Measurements from ENCODE around the gene ALB.
"Not testable (repeated sequence)": the region's sequence is repeated elsewhere in the genome, so short reads cannot be mapped to it uniquely, and the experiment has no call there.

The ALB gene

GRCh38 chr4:73404042-73404441 lies at the start of gene ALB:
ALB (plus strand) TSS chr4:73404287; CDS start chr4:73404328, 41 bp downstream.
- DNase-seq = no peak

GRCh38 chr4:73357174-73357573 lies 46.9 kb upstream of the ALB start:
- DNase-seq = not testable (repeated sequence)

- DNase-seq = not testable (repeated sequence)
These were observed 34.4 kb upstream of the ALB start for GRCh38 chr4:73369506-73370199.

GRCh38 chr4:73375328-73375741 lies 28.8 kb upstream of the ALB start:
- no peak for DNase-seq

- no peak for DNase-seq
These were observed 27.8 kb upstream of the ALB start for GRCh38 chr4:73376251-73376650.

- no peak for DNase-seq
These were observed 27.1 kb upstream of the ALB start for GRCh38 chr4:73376976-73377375.

GRCh38 chr4:73378887-73379286 lies 25.2 kb upstream of the ALB start:
- DNase-seq = no peak

GRCh38 chr4:73379946-73380345 lies 24.1 kb upstream of the ALB start:
- DNase-seq = no peak

GRCh38 chr4:73381214-73381613 lies 22.9 kb upstream of the ALB start:
- DNase-seq = no peak

GRCh38 chr4:73383452-73383851 lies 20.6 kb upstream of the ALB start:
- no peak for DNase-seq

GRCh38 chr4:73387552-73387951 lies 16.5 kb upstream of the ALB start:
- no peak for DNase-seq

GRCh38 chr4:73388887-73389286 lies 15.2 kb upstream of the ALB start:
- no peak for DNase-seq

- not testable (repeated sequence) for DNase-seq
These were observed 14.4 kb upstream of the ALB start for GRCh38 chr4:73389663-73390062.

- no peak for DNase-seq
These were observed 12.3 kb upstream of the ALB start for GRCh38 chr4:73391774-73392173.

- DNase-seq = no peak
These were observed 11.2 kb upstream of the ALB start for GRCh38 chr4:73392936-73393335.

- no peak for DNase-seq
These were observed 7.8 kb upstream of the ALB start for GRCh38 chr4:73396304-73396703.

GRCh38 chr4:73396993-73397972 lies 6.8 kb upstream of the ALB start:
- no peak for DNase-seq

- no peak for DNase-seq
These were observed 2.7 kb upstream of the ALB start for GRCh38 chr4:73401412-73401811.

GRCh38 chr4:73404457-73404856 lies 370 bp downstream of the ALB start:
- DNase-seq = no peak

GRCh38 chr4:73405138-73405537 lies 1.1 kb downstream of the ALB start:
- DNase-seq = no peak

GRCh38 chr4:73406548-73406875 lies 2.4 kb downstream of the ALB start:
- no peak for DNase-seq

GRCh38 chr4:73407227-73407673 lies 3.2 kb downstream of the ALB start:
- no peak for DNase-seq

- DNase-seq = no peak
These were observed 4.2 kb downstream of the ALB start for GRCh38 chr4:73408181-73408867.

Measured in CD4-positive, alpha-beta T cell treated with Interleukin-4 for 1 hour (primary cell).